GM18499 (cell line): ENCODE measurements around the gene ANKRD16.
"Not testable (repeated sequence)": the region's sequence is repeated elsewhere in the genome, so short reads cannot be mapped to it uniquely, and the experiment has no call there.

ENCODE experiments used
- ATAC-seq: cut with Tn5 transposase; IDR thresholded peaks from one replicate; pipeline ENCODE4 v1.9.1; 2021; ENCODE audit warnings: moderate number of reproducible peaks; ENCODE audit not compliant: insufficient read depth, unreplicated experiment

Gene ANKRD16

GRCh38 chr10:5889624-5890451 is at the start of gene ANKRD16, which contains the start of gene FBH1:
Gene ANKRD16 (minus strand): TSS chr10:5889893. CDS start chr10:5889354, 539 bp downstream.
Gene FBH1 (plus strand): TSS chr10:5890243. CDS start chr10:5890346, 103 bp downstream.
- ATAC-seq, result peak; percentile 80

GRCh38 chr10:5938291-5938690 is 48.6 kb upstream of the ANKRD16 start:
- ATAC-seq, result no peak

- ATAC-seq, result no peak
Measured at GRCh38 chr10:5937016-5937415, 47.3 kb upstream of the ANKRD16 start.

- no peak for ATAC-seq
Measured at GRCh38 chr10:5935628-5936027, 45.9 kb upstream of the ANKRD16 start.

- no peak for ATAC-seq
Measured at GRCh38 chr10:5933909-5934546, 44.3 kb upstream of the ANKRD16 start.

- no peak for ATAC-seq
Measured at GRCh38 chr10:5932345-5932744, 42.7 kb upstream of the ANKRD16 start.

- no peak for ATAC-seq
Measured at GRCh38 chr10:5930272-5930671, 40.6 kb upstream of the ANKRD16 start.

- ATAC-seq, result no peak
Measured at GRCh38 chr10:5929442-5929841, 39.7 kb upstream of the ANKRD16 start.

GRCh38 chr10:5927306-5927705 is 37.6 kb upstream of the ANKRD16 start:
- ATAC-seq, result no peak

GRCh38 chr10:5924889-5925288 is 35.2 kb upstream of the ANKRD16 start:
- ATAC-seq, result no peak

- no peak for ATAC-seq
Measured at GRCh38 chr10:5921746-5922145, 32.1 kb upstream of the ANKRD16 start.

GRCh38 chr10:5919568-5919967 is 29.9 kb upstream of the ANKRD16 start:
- ATAC-seq, result no peak

- ATAC-seq, result no peak
Measured at GRCh38 chr10:5918763-5919162, 29.1 kb upstream of the ANKRD16 start.

GRCh38 chr10:5917305-5917704 is 27.6 kb upstream of the ANKRD16 start:
- no peak for ATAC-seq

GRCh38 chr10:5915451-5915850 is 25.8 kb upstream of the ANKRD16 start:
- no peak for ATAC-seq

GRCh38 chr10:5913736-5914135 is 24.0 kb upstream of the ANKRD16 start:
- ATAC-seq, result no peak

GRCh38 chr10:5911670-5912069 is 22.0 kb upstream of the ANKRD16 start:
- no peak for ATAC-seq

GRCh38 chr10:5910323-5911100 is 20.8 kb upstream of the ANKRD16 start:
- no peak for ATAC-seq

GRCh38 chr10:5908676-5909075 is 19.0 kb upstream of the ANKRD16 start:
- not testable (repeated sequence) for ATAC-seq

GRCh38 chr10:5906651-5907050 is 17.0 kb upstream of the ANKRD16 start:
- ATAC-seq, result no peak
